Mesendoderm (in vitro differentiated cells): ENCODE results near the gene RASA4.
A peak's percentile ranks its signal among the peaks of the same experiment; 100 is the strongest.
"Not testable (repeated sequence)": the region's sequence is repeated elsewhere in the genome, so short reads cannot be mapped to it uniquely, and the experiment has no call there.

Experiments used
- DNase-seq: peaks from one replicate; pipeline ENCODE4 v3.0.0; 2013
- H2AK5ac ChIP-seq: 2 replicates; pipeline ENCODE4 v1.6.1; 2013; ENCODE audit warnings: low read length, inconsistent platforms
- H2BK120ac ChIP-seq: 2 replicates; pipeline ENCODE4 v1.6.1; 2013; ENCODE audit warnings: low read depth, mild to moderate bottlenecking, low read length, moderate library complexity, mixed read lengths
- H2BK15ac ChIP-seq: replicated peaks from 2 replicates; pipeline ENCODE4 v1.6.1; 2013; ENCODE audit warnings: low read depth, mild to moderate bottlenecking, moderate library complexity
- H2BK5ac ChIP-seq: 2 replicates; pipeline ENCODE4 v1.6.1; 2013; ENCODE audit warnings: low read length, inconsistent platforms
- H3K18ac ChIP-seq: 2 replicates; pipeline ENCODE4 v1.6.1; 2013; ENCODE audit warnings: mild to moderate bottlenecking, low read length, mixed read lengths
- H3K23ac ChIP-seq: one replicate; pipeline ENCODE4 v1.6.1; 2013; ENCODE audit warnings: low read length
- H3K27ac ChIP-seq: 2 replicates; pipeline ENCODE4 v1.5.1; 2013; ENCODE audit warnings: low read depth, mild to moderate bottlenecking, inconsistent platforms, low read length, moderate library complexity
- H3K27me3 ChIP-seq: 2 replicates; pipeline ENCODE4 v1.6.1; 2013; ENCODE audit warnings: low read length, control low read depth, mild to moderate bottlenecking, inconsistent platforms; ENCODE audit not compliant: insufficient read depth, poor library complexity
- H3K36me3 ChIP-seq: 2 replicates; pipeline ENCODE4 v1.6.1; 2013; ENCODE audit warnings: low read length, inconsistent platforms; ENCODE audit not compliant: control insufficient read depth, insufficient read depth
- H3K4ac ChIP-seq: one replicate; pipeline ENCODE4 v1.6.1; 2013; ENCODE audit warnings: low read depth, mild to moderate bottlenecking, low read length, moderate library complexity
- H3K4me1 ChIP-seq: 2 replicates; pipeline ENCODE4 v1.6.1; 2013; ENCODE audit warnings: low read depth, low read length, inconsistent platforms; ENCODE audit not compliant: control insufficient read depth
- H3K4me2 ChIP-seq: 2 replicates; pipeline ENCODE4 v1.6.1; 2013; ENCODE audit warnings: low read length
- H3K4me3 ChIP-seq: 2 replicates; pipeline ENCODE4 v1.5.1; 2013; ENCODE audit warnings: mild to moderate bottlenecking, low read length
- H3K56ac ChIP-seq: one replicate; pipeline ENCODE4 v1.6.1; 2013; ENCODE audit warnings: low read length
- H3K79me1 ChIP-seq: 2 replicates; pipeline ENCODE4 v1.6.1; 2013; ENCODE audit warnings: low read length, inconsistent platforms
- H3K79me2 ChIP-seq: 2 replicates; pipeline ENCODE4 v1.6.1; 2013; ENCODE audit warnings: mild to moderate bottlenecking, low read length; ENCODE audit not compliant: control insufficient read depth, insufficient read depth
- H3K9ac ChIP-seq: 2 replicates; pipeline ENCODE4 v1.6.1; 2013; ENCODE audit warnings: low read length, inconsistent platforms
- H4K5ac ChIP-seq: one replicate; pipeline ENCODE4 v1.6.1; 2013; ENCODE audit warnings: low read length
- H4K8ac ChIP-seq: one replicate; pipeline ENCODE4 v1.6.1; 2013; ENCODE audit warnings: low read depth, mild to moderate bottlenecking, control low read depth, low read length, moderate library complexity
- WGBS: extraction: QIAGEN DNeasy Blood & Tissue Kit; methylation state at CpG from one replicate; pipeline ENCODE4 v1.1.7; 2013; ENCODE audit warnings: low lambda C conversion rate, missing lambda C conversion rate; ENCODE audit not compliant: insufficient coverage; ENCODE audit errors: extremely low coverage; 5-methylcytosine and 5-hydroxymethylcytosine counted together

The RASA4 gene

GRCh38 chr7:102572261-102573239 is 44.0 kb downstream of the RASA4 start, which contains the start of gene POLR2J3:
POLR2J3 (minus strand) TSS chr7:102572583; CDS start chr7:102572521, 62 bp downstream.
- H2BK15ac ChIP-seq, H3K27ac ChIP-seq, H4K5ac ChIP-seq, H3K27me3 ChIP-seq, H3K4me1 ChIP-seq, H4K8ac ChIP-seq, H3K18ac ChIP-seq, H2BK5ac ChIP-seq, H3K4ac ChIP-seq, H3K79me2 ChIP-seq, H3K4me2 ChIP-seq, H2AK5ac ChIP-seq, H3K79me1 ChIP-seq, H2BK120ac ChIP-seq, H3K36me3 ChIP-seq, H3K23ac ChIP-seq: not testable (repeated sequence)
- DNase-seq = peak; percentile 92
- H3K56ac ChIP-seq = peak within 1 kb of the TSS; percentile 88
- peak within 1 kb of the TSS; percentile 69 for H3K9ac ChIP-seq
- no CpG with 5 or more reads among the region's 64 CpGs for WGBS
- H3K4me3 ChIP-seq = peak within 1 kb of the TSS; percentile 51

- WGBS = no CpG with 5 or more reads among the region's 11 CpGs
- H3K79me1 ChIP-seq, DNase-seq, H2BK120ac ChIP-seq, H3K18ac ChIP-seq, H3K4me1 ChIP-seq, H3K27ac ChIP-seq, H3K56ac ChIP-seq, H3K79me2 ChIP-seq, H2BK15ac ChIP-seq, H4K5ac ChIP-seq, H3K27me3 ChIP-seq, H3K4ac ChIP-seq, H3K23ac ChIP-seq, H2AK5ac ChIP-seq, H3K4me3 ChIP-seq, H2BK5ac ChIP-seq, H3K9ac ChIP-seq, H3K4me2 ChIP-seq, H3K36me3 ChIP-seq, H4K8ac ChIP-seq: not testable (repeated sequence)
Measured at GRCh38 chr7:102568620-102569019, 47.9 kb downstream of the RASA4 start.

GRCh38 chr7:102550808-102551422 is 65.6 kb downstream of the RASA4 start, which contains the start of gene SPDYE2:
SPDYE2 (plus strand) TSS chr7:102551226; CDS start chr7:102553256, 2,030 bp downstream.
- H3K4ac ChIP-seq, H3K4me3 ChIP-seq, H2BK120ac ChIP-seq, H3K79me1 ChIP-seq, H4K8ac ChIP-seq, H2BK5ac ChIP-seq, H3K4me2 ChIP-seq, DNase-seq, H2AK5ac ChIP-seq, H3K27ac ChIP-seq, H3K79me2 ChIP-seq, H3K4me1 ChIP-seq, H2BK15ac ChIP-seq, H3K18ac ChIP-seq, H3K27me3 ChIP-seq, H3K9ac ChIP-seq, H3K56ac ChIP-seq, H4K5ac ChIP-seq, H3K36me3 ChIP-seq, H3K23ac ChIP-seq: not testable (repeated sequence)
- WGBS = no CpG with 5 or more reads among the region's 6 CpGs

GRCh38 chr7:102546353-102546752 is 70.2 kb downstream of the RASA4 start:
- H2BK5ac ChIP-seq, H2AK5ac ChIP-seq, H3K79me1 ChIP-seq, H4K8ac ChIP-seq, H2BK15ac ChIP-seq, H3K4me1 ChIP-seq, H3K4me2 ChIP-seq, H3K4ac ChIP-seq, H3K23ac ChIP-seq, H2BK120ac ChIP-seq, H3K27ac ChIP-seq, H3K36me3 ChIP-seq, H3K4me3 ChIP-seq, H3K27me3 ChIP-seq, H3K9ac ChIP-seq, H3K56ac ChIP-seq, H3K18ac ChIP-seq, DNase-seq, H3K79me2 ChIP-seq, H4K5ac ChIP-seq: not testable (repeated sequence)
- WGBS = no CpG with 5 or more reads among the region's 6 CpGs

GRCh38 chr7:102545288-102545687 is 71.3 kb downstream of the RASA4 start:
- H3K23ac ChIP-seq, H2BK15ac ChIP-seq, H3K4me3 ChIP-seq, H3K9ac ChIP-seq, H3K27me3 ChIP-seq, H3K79me2 ChIP-seq, DNase-seq, H3K18ac ChIP-seq, H3K4ac ChIP-seq, H3K36me3 ChIP-seq, H2BK120ac ChIP-seq, H3K56ac ChIP-seq, H2BK5ac ChIP-seq, H3K4me2 ChIP-seq, H4K8ac ChIP-seq, H3K27ac ChIP-seq, H2AK5ac ChIP-seq, H4K5ac ChIP-seq, H3K4me1 ChIP-seq, H3K79me1 ChIP-seq: not testable (repeated sequence)
- no CpG with 5 or more reads among the region's 12 CpGs for WGBS
